Stimulated activated CD4-positive, alpha-beta T cell treated with anti-CD3 and anti-CD28 coated beads, Interleukin-15, amount 100 ng/mL, for 24 hours (primary cell): Measurements from ENCODE around the gene EFCAB11.

Experiments
- DNase-seq: peaks from one replicate; pipeline ENCODE4 v3.0.0-alpha.2; 2020

EFCAB11 gene

DNA sequence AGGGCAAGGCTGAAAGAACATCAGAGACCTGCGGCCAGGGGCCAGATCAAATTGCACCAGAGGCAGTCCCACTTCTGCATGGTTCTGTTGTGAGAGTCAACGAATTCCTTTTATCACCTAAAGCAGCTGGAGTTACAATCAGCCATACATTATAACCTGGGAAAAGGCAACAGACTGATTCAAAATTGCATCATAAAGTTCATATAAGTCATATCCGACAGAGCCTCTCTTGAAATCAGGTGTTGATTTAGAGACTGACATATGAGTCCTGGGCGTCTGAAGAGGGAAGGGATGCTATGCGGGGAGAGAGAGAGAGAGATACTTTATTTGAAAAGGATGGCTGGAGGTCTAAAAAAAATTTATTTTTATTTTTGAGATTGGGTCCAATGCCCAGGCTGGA lies 89.4 kb downstream of the EFCAB11 start:
- DNase-seq = no peak

DNA sequence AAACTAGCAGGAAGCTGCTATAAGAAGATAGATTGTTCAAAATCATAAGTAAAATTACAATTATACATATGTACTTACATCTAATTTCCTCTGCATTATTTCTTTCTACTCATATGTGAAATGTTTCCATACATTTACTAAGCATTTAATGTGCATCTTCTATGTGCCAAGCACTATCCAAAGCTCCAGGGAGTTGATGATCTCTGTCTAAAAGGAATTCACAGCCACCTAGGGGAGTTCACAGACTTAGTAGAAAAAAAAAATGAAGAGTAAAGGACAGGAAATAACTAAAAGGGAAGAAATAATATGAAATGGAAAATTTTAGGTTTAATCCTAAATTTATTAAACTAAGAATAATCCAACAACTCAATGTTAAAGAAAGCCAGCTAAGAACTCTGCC lies 91.7 kb downstream of the EFCAB11 start:
- DNase-seq = no peak

DNA sequence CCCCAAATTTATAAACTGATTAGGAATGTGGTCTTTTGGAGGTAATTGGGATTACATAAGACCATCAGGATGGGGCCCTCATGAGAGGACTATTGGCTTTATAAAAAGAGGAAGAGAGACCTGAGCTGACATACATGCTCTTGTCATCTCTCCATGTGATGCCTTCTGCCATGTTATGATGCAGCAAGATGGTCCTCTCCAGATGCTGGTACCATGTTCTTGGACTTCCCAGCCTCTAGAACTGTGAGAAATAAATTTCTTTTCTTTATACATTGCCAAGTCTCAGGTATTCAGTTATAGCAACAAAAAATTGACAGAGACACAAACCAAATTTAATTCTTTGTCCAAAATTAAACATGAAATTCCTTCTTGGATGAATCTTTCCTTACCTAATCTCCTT lies 92.9 kb downstream of the EFCAB11 start:
- DNase-seq = no peak

DNA sequence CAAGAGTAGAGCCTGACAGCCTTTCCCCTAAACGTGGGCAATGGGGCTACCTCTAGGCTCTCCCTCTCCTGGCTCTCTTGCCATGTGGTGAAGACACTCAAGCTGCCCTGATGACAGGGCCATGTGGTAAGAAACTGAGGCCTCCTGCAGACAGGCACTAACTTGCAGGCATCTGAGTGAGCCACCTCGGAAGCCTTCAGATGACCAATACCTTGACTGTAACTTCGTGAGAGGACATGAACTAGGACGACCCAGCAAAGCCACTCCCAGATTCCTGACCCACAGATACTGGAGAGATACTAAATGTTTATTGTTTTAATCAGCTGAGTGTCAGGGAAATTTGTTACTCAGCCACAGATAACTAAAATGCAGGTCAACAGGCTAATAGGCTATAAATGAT lies 96.4 kb downstream of the EFCAB11 start:
- no peak for DNase-seq

DNA sequence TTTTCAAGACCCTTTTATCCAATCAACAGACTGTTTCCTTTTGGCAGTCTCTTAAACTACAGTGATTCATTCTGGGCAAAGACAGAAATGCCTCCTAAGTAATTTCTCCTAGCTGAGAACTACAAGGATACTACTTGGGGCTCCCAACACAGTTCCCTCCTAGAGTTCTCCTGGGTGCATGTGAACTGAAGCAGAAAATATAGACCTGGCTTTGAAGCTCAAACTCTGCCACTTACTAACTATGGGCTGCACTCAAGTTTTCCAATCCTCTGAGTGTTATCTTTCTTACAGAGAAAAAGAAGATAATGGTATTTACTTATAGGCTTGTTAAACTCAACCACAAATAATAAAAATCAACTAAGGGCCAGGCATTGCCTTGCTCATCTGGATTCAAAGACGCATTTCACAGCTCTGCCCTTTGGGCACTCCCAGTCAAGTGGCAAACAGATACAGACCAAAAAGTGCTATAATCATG lies 97.6 kb downstream of the EFCAB11 start:
- no peak for DNase-seq

DNA sequence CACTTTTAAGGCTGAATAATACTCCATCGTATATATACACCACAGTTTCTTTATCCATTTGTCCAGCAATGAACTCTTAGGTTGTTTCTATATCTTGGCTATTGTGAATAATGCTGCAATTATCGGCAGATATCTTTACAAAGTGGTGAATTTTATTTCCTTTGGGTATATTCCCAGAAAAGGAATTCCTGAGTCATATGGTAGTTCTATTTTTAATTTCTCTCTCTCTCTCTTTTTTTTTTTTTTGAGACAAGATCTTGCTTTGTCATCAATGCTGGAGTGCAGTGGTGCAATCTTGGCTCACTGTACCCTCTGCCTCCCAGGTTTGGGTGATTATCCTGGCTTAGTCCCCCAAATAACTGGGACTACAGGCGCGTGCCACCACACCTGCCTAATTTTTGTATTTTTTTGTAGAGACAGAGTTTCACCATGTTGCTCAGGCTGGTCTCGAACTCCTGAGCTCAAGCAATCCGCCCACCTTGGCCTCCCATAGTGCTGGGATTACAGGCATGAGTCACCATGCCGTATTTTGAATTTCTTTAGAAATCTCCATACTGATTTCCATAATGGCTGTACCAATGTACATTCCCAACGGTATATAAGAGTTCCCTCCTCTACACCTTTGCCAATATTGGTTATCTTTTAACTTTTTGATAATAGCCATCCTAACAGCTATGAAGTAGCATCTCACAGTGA lies 98.4 kb downstream of the EFCAB11 start:
- no peak for DNase-seq

DNA sequence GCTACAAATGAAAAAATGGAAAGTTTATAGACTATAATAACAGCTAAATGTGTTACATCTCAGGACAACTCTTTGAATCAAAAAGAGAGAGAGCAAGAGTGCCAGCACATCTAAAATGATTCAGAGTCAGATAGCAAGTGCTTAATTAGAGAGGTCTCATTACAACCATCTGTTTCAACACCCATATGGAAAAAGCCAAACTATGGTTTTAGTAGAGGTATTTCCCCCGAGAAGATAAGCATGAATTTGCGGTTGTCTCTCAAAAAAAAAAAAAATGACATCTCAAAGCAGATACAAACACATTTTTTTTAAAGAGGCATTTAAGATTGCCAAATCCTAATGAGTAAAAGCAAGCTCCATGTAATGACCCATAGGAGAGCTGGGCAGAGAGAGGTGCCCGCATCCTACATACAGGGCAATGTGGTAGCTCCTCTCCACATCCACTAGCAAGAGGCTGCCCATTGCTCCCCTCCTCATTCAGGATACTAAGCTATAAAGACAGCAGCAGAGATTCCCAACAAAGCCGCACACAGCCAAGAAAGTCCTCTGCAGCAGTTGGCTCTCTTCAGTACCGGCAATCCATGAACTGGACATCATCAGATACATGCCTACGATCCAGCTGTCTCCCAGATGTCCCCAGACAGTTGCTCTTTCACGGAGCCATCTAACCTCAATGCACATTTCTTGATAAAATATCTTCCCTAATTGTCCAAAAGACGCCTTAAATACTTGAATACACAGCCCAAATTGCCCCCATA lies 100.4 kb downstream of the EFCAB11 start:
- no peak for DNase-seq

DNA sequence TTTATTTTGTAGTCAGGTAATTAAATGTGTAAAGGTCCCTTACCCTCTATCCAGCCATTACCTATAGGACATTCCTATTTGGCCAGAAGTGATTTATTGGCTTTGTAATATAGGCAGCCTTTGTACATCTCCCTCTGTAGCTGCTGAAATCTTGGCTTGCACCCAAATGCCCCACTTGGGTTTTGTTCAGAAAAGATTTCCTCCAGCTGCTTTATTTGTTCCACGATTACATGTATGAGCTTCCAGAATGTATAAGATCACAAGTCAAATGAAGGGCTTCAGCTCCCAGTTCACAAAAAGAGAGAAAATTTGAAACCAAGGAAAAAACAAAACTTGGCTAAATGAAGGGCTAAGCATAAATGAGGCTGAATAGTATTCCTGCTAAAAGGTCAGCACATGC lies 103.4 kb downstream of the EFCAB11 start:
- no peak for DNase-seq

DNA sequence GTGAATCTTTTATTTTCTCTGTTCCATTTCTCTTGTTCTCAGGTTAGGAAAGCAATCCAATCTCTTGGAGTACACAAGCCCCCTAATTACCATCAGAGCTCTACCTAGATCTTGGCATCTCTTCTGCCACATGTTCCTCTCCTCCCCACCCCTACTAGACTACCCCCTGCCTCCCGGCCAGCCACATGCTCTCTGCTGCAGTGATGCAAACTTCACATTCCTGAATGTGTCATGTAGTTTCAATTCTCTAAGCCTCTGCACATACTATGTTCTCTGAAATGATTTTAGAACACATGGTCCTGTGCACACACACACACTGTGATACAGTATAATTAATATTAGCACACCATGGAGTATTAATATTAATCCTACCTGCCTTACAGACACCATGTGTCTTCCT lies 104.6 kb downstream of the EFCAB11 start:
- DNase-seq = no peak

DNA sequence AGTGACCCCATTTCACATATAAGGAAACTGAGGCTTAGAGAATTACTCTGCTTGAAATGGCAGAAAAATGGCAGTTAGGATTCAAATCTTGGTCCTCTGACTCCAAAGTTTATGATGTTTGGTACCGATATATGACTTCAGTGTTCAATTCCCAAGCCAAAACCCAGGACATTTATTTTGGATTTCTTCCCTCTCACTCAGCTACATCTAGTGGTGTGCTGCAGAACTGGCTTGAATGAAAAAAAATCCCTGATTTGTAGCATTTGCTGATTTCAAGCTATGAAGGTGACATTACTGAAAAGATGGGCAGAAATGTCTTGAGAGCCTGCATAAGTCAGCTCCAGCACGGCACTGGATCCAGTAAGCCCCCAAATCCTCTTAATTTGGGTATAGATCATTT lies 106.4 kb downstream of the EFCAB11 start:
- DNase-seq = no peak

DNA sequence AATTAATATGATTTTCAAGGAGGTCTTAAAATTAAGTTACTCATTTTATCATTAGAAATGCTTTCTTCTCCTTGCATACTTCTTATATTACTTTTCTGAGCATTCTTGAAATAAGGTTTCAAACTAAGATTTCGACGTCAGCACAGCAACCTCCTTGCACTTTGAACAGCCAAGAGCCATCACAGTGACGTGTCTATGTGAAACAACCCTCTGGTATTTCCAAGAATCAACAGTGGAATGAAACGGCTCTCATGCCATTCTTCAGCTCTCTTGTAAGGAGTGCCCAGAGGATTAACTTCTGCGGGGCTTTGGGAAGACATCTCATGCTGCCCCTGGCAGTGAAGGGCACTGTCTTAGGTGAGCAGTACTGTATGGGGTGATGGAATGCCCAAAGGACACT lies 109.2 kb downstream of the EFCAB11 start:
- DNase-seq = no peak

DNA sequence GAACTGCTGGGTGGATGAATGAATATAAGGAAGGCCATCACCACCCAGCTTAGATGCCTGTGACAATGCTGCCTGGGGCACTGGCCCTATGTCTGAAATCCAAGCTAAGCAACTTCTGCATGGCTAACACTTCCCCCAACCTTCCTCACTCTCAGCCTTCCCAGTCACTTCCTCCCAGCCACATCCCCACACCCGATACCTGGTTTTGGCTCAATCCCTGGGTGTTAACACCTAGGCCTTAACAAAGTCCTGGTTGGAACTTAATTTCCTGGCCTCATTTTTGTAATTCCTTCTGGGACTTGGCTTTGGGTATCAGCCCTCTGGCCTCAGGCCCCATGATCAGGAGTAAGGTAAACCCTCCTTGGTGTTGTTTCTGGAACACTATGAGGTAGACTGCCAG lies 110.0 kb downstream of the EFCAB11 start:
- DNase-seq = no peak

DNA sequence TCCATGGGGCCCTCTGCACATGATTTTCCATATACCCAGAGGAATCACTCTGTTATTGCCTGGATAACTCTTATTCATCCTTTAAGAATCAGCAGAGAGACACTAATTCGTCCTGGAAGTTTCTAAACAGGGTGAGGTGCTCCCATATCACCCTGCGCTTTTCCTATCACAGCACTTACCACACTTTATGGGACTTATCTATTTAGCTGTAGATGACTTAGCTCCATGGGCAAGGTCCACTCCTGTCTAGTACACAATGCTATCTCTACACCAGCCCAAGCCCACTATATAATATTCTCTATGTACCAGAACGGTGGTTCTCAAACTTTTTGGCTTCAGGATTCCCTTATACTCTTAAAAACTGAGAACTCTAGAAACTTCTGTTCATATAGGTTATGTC lies 111.7 kb downstream of the EFCAB11 start:
- no peak for DNase-seq

DNA sequence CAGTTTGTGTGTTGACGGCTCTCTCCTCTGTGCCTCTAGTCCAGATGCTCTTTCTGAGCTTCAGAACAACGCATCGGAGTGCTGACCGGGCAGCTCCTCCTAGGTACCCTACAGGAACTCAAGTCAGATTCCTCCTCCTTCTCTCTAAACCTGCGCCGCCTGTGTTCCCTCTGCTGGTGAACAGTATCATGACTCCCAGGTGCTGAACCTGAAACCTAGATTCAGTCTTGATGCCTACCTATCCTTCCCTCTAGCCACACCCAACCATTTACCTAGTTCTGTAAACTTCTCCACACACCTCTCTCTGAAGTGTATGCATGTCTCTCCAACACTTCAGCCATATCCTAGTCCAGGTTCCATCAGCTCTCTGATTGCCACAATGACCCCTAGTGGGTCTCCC lies 112.7 kb downstream of the EFCAB11 start:
- no peak for DNase-seq

DNA sequence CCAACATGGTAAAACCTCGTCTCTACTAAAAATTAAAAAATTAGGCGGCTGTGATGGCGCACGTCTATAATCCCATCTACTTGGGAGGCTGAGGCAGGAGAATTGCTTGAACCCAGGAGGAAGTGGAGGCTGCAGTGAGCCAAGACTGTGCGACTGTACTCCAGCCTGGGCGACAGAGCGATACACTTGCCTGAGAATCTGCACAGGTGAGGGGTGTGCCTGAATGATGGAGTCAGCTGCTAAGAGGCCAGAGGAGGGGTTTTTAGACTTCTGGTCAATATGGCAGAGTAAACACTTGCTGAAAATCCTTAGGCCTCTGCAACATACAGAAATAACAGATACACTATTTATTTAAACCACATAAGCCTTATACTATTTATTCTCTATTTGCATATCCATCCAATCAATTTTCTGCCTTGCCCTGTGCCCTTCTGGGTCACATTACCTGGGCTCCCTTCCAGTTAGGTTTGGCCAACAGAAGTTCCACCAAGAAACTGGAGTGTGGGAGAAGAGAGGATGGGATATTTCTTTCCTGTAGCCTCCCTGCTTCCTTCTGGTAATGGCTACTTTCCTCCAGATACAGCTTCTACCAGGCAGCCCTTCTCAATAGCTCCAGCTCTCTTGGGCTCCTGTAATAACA lies 117.6 kb downstream of the EFCAB11 start:
- DNase-seq = no peak

DNA sequence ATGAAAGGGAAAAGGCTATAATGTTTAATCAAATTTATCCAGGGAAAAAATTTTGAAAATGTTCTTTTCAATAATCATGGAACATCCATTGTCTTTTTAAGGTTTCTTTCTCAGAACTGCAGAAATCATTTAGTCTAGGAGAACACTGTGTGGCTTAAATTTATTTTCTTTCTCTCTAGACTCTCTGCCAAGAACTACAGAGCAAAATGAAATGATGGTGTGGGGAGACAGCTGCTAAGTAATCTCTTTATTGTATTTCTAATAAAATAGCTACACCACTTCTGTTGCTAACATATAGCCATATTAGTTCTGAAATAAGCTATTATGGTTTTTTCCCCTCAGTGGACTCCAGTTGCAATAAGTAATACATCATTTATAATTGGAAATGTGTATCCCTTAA lies 120.9 kb downstream of the EFCAB11 start:
- DNase-seq = no peak

DNA sequence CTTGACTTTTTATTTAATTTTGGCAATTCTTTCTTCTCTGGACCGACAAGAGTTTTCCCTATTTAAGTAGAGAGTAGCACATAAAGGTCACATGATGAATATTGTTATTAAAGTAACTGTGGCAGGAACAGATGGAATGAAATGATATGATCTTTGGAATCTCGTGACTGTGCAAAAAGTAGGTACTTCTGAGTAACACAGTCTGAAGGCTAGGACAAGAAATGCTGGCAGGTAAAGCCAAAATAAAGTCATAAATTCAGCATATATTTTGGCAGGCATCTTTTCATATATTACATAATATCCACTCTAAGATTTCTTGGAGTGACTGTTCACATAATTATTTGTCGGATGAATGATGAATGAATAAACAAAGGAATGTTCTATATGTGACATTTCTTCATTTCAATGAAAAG lies 121.4 kb downstream of the EFCAB11 start:
- DNase-seq = no peak

DNA sequence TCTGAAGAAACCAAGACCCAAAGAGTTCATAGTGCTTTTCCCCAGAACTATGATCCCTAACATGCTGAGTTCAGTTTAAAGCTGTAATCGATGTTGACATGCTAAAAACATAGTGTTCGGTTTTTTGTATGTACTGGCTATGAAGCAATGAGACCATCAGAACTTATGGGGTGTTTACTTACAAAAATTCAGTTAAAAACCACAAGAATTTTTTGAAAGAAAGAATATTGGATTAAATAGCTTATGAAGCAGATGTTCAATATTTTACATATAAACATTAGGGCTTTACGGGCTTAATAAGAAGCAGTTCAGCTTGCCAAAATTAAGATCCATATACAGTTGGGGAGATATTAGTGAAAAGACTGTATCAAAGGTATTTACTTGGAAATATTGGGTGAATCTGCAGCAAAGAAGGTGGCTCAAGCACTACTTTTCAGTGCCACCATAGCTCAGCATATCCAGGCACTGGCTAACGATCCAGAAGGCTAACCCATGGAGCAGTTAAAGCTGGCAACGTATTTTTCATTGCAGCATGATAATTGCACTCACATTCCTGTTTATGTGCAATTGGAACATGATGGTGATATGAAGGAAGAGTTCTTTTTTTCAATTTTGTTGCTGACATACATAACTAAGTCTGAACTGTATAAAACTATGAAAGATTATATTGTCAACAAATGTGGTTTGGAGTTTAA lies 125.9 kb downstream of the EFCAB11 start:
- DNase-seq = no peak

DNA sequence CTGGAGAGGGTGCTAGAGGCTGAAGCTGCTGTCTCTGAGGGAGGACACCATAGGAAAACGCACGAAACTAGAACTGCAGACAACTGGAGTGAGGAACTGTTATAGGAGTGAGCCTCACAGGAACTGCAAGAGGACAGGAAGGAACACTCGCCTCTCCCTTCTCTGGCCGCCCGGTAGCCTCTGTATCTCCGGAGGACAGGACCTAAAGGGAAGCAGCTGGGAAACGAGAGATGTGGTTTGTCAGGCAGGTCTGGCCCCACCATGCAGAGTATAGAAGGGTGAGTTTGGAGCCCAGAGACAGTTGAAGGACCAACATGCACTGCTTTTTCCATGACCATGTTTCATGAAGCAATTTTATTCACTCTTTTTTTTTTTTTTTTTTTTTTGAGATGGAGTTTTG lies 127.3 kb downstream of the EFCAB11 start:
- DNase-seq = no peak

DNA sequence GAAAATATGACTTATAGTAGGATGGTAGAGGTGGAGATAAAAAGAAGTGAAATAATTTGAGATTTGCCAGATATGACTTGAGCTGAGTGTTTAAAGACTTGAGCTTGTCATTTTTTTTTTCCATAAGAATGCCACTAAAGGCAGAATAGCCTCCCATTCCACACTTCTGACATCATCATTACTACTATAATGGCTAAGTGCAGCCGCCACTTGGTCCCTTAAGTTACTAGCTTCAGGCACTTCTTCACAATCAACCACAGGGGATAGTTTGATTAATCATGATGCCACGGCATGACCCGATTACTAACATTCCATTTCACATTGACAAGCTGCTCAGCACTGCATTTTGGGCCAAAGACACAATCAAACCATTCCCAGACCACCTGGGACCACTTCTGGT lies 127.9 kb downstream of the EFCAB11 start:
- DNase-seq = no peak

DNA sequence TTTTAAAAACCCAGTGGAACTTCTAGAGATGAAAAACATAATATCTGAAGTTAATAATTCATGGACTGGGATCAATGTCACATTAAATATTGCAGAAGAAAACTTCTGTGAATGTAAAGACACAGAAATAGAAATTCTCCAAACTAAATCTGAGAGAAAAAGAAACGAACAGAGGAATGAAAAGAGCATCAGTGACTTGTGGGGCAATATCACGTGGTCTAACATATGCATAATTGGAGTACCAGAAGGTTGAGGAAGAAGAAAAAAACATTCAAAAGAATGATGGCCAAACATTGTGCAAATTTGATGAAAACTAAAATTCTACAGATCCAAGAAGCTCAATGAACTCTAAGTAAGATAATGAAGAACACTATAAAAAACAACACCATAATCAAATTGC lies 130.8 kb downstream of the EFCAB11 start:
- no peak for DNase-seq

DNA sequence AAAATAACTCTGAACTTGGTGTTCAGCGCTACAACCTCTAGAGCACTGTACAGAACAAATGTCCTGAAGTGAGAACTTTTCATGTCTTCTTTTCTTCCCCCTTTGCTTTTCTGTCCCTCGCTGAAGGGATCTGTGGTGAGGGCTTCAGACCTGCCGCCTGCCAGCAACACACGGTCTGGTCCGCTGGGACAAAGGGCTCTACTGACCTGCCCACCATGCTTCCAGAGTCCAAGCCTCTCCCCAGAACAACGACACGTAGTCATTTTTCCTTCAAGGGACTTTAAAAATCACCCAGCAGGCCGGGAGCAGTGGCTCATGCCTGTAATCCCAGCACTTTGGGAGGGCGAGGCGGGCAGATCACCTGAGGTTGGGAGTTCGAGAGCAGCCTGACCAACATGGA lies 140.4 kb downstream of the EFCAB11 start:
- no peak for DNase-seq

DNA sequence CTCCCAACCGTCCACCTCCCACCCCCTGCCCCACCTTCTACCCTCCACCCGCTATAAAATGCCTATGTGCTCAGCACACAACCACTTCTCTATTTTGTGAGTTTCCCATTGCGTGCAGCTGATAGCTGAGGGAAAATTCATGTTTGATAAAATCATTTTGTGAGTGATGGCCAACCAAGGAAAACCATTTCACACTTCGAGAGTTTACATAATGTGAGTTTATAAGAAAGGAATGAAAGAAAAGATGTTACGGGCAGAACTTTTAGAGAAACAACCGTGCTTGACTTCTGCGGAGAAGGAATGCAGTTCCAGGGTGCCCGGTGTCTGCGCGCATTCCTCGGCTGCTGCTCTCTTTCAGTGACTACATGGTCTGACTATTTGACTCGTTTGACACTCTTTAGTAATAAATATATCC lies 140.9 kb downstream of the EFCAB11 start:
- DNase-seq = no peak
